ENCODE results near the gene HOXA9. TPM values are rescaled to one million over a fixed set of nuclear protein-coding genes. Genes with fewer than 3 reads are reported as not detected.
A peak's percentile ranks its signal among the peaks of the same experiment; 100 is the strongest.

The HOXA9 gene
- total and polyA plus RNA-seq, 3 donors from 2014 or later: 0.25 to 1.0 (median 0.39) TPM

DNA sequence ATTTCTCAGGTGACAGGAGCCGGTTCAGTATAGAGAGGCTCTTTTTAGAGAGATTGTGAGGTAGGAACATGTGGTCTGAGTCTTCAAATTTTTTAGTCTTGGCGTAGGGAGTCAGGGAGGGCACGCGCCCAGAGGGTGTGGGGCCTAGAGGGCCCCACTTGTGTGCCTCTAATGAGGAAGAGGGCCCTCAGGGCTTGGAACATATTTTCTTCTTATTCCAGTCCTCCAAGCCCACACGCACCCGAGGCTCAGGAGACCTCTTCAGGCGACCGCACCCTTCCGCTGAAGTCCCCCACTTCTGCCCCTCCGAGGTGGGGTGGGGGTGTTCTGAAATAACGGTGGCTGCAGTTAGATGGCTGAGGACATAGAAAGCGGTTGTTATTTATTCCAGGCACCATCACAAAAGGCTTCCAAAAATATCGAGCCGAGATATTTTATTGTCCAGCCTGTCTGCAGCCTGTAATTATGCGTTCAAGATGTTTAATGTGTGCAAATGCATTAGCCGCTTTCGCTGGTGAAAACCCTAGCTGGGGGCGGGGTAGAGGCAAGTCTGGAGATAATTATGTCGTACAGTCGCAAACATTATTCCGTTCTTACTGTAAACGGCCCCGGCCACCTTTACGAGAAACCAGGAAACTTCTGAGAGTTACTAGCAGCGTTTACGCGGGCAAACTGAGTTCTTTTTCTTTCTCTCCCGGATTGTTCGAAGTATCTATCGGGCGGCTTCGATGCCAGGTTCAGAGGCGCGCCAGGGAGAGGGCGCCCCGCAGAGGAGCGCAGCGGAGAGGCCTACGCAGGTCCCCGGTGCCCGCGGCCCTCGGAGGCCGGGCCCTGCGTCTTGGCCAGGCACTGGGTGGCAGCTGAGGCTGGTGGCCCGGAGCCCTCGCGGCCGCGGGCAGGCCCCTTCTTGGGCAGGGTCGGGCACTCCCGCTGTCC lies 47.4 kb upstream of the HOXA9 start:
- intact Hi-C loops (cut with DNase I; ENCODE audit: low total_unique reads): no loop called here
- TF ChIP-seq, protein P1, sequence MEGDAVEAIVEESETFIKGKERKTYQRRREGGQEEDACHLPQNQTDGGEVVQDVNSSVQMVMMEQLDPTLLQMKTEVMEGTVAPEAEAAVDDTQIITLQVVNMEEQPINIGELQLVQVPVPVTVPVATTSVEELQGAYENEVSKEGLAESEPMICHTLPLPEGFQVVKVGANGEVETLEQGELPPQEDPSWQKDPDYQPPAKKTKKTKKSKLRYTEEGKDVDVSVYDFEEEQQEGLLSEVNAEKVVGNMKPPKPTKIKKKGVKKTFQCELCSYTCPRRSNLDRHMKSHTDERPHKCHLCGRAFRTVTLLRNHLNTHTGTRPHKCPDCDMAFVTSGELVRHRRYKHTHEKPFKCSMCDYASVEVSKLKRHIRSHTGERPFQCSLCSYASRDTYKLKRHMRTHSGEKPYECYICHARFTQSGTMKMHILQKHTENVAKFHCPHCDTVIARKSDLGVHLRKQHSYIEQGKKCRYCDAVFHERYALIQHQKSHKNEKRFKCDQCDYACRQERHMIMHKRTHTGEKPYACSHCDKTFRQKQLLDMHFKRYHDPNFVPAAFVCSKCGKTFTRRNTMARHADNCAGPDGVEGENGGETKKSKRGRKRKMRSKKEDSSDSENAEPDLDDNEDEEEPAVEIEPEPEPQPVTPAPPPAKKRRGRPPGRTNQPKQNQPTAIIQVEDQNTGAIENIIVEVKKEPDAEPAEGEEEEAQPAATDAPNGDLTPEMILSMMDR (IDR thresholded peaks at IDR 0.05): peak in 1 of 3 experiments; percentile 8
- no peak for TF ChIP-seq POLR2A (IDR thresholded peaks at IDR 0.05)
- H3K4me1 ChIP-seq: peaks cover 5% of the 10 kb centered on the region
- H3K36me3 ChIP-seq (ENCODE audit: low read depth, missing control alignments): no peaks in the 10 kb centered on the region
- H3K4me3 ChIP-seq: peak overlapping the region; percentile 6 to 29
- H3K27ac ChIP-seq: no peak overlapping the region
- H3K9me3 ChIP-seq: no peaks in the 10 kb centered on the region
- H3K27me3 ChIP-seq: peaks cover 4% of the 10 kb centered on the region
- DNase-seq: no peak
- WGBS, 2 donors: 10 to 13% methylated on average over 51 to 52 of the region's 52 CpGs

DNA sequence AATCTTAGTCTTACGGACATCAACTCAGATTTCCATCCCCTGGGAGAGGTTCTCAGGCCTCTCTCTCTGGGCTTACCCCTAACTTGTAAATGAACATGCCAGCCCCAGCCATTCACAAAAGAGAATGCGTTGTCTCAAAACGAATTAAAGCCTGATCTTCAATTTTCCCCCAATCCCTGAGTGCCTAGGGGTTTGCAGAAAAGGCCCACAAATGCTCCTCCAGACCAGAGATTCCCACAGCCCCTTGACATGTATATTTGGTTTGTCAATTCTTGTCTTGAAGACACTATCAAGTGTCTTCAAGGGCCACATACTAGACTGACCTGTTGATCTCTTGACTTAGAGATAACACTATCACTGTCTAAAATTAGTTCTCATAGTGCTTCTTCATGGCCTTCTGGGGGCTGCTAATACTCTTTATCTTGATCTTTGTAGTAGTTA lies 46.4 kb upstream of the HOXA9 start:
- TF ChIP-seq, protein P1 (IDR thresholded peaks at IDR 0.05): no peak
- no peak for TF ChIP-seq POLR2A (IDR thresholded peaks at IDR 0.05)
- no peak for DNase-seq
- intact Hi-C loops (cut with DNase I; ENCODE audit: low total_unique reads): no loop called here
- Histone ChIP-seq H3K27ac (no peak overlapping the region), H3K4me3 (no peak overlapping the region), H3K9me3 (no peaks in the 10 kb centered on the region), H3K4me1 (peaks cover 5% of the 10 kb centered on the region), H3K36me3 (ENCODE audit: low read depth, missing control alignments) (no peaks in the 10 kb centered on the region), H3K27me3 (peaks cover 4% of the 10 kb centered on the region)
- WGBS, 2 donors: 48 to 53% methylated on average over 3 of the region's 3 CpGs

DNA sequence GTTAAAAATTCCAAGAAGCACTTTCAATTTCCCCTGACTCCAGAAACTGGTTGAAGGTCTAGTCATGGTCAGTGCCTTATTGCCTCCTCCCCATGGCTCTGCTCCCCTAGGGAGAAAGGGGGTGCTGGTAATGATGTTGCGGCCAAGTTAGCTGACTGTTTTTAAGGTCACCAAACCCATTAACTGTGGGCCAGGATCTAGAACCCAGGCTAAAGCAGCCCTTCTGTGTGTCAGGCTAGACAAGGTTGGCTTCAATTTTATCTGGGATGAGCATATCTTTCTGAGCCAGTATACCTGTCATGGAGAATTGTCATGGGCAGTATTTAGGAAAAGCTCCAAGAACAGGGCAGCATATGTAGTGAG lies 45.7 kb upstream of the HOXA9 start:
- Histone ChIP-seq H3K4me3 (no peak overlapping the region), H3K9me3 (no peaks in the 10 kb centered on the region), H3K27me3 (peaks cover 5% of the 10 kb centered on the region), H3K27ac (no peak overlapping the region), H3K36me3 (ENCODE audit: low read depth, missing control alignments) (no peaks in the 10 kb centered on the region), H3K4me1 (peaks cover 5% of the 10 kb centered on the region)
- WGBS, 2 donors: 80 to 92% methylated on average over 1 of the region's 1 CpG
- TF ChIP-seq, protein P1 (IDR thresholded peaks at IDR 0.05): no peak
- no peak for TF ChIP-seq POLR2A (IDR thresholded peaks at IDR 0.05)
- no peak for DNase-seq
- intact Hi-C loops (cut with DNase I; ENCODE audit: low total_unique reads): no loop called here

DNA sequence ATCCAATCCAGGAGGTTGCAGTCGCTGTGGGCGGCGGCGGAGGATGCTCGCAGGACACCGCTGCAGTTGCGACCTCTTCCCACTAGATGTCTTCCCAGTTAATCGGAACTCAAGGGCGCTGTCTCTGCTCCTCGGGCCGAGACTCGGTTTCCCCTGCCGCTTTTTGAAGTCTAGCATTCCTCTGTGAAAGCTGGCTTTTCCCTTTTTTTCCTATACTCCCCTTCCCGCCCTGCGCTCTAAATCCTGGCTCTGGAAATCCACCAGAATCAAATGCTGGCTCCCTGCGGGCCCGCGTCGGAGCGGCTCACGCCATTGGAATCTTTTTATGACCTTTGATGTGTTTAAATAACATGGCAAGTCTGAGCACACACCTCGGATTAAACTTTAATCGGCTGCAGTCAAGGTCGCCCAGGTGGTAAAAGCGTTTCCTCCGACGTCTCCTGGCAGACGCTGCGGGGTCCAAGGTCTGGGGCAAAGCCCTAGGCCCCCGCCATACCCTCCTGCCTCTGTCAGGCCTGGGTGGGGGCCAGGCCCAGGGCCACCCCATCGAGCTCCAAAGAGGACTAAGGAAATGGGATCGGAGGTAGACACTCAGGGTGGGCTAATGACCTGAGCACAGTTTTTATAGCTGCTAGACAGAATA lies 45.2 kb upstream of the HOXA9 start:
- no peak for TF ChIP-seq POLR2A (IDR thresholded peaks at IDR 0.05)
- TF ChIP-seq, protein P1 (IDR thresholded peaks at IDR 0.05): peak; percentile 22 to 84 (median 66)
- DNase-seq: peak; percentile 70
- Histone ChIP-seq H3K9me3 (no peaks in the 10 kb centered on the region), H3K36me3 (ENCODE audit: low read depth, missing control alignments) (no peaks in the 10 kb centered on the region), H3K27me3 (peaks cover 9% of the 10 kb centered on the region), H3K4me1 (peaks cover 6% of the 10 kb centered on the region), H3K27ac (no peak overlapping the region), H3K4me3 (no peak overlapping the region)
- intact Hi-C loops (cut with DNase I; ENCODE audit: low total_unique reads): no loop called here
- 11% methylated on average over 32 of the region's 32 CpGs for WGBS, 2 donors

Measured in testis (tissue), 3 donors.